ENCODE results near the gene FAM53B. TPM values are rescaled to one million over a fixed set of nuclear protein-coding genes. Genes with fewer than 3 reads are reported as not detected.

FAM53B gene
- polyA plus RNA-seq, 1 experiment: 3.9 TPM

DNA sequence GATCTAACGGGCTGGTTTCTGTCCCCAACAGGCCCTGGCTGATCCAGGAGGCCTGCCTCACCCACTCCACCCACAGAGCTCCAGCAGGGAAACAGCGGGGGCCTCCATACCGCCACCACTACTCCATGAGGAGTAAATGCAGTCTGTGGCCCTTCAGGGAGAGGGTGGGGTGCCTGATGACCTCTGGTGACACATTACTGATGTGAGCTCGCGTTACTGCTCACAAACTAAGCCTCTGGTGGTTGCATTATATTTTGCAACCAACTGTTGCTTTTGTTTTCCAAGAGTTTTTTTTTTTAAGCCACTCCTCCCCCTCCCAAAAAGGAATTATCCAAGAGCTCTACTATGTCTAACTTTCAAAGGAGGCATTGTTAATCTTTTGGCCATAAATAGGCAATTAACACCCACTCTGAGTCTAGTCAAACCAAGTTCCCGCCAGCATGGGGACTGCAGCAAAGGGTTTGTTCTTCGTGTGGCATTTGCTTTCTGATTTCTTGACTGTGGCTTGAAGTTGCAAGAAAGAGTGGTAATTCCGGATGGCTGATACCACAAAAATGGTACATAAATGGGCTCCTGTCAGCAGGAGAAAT, 72.6 kb downstream of the FAM53B start:
- Histone ChIP-seq H3K27me3 (ENCODE audit: control insufficient read depth, insufficient read depth, low read length) (no peaks in the 10 kb centered on the region), H3K36me3 (ENCODE audit: control insufficient read depth, insufficient read depth, low read length) (peaks cover 1% of the 10 kb centered on the region), H3K4me3 (ENCODE audit: low read depth, low read length) (no peak overlapping the region)
- ChIA-PET CTCF (interaction anchor here (1.0 to 1.2 kb wide), 4 partner anchors 16 to 131 kb away, joined by 3 to 5 read pairs (median 4); no protein-coding TSS in a partner anchor), POLR2A (no interaction called here)
- DNase-seq (ENCODE audit: low read depth): no peak
- TF ChIP-seq CTCF (IDR thresholded peaks at IDR 0.05; ENCODE audit: insufficient read depth, low read depth, low read length): peak; percentile 24; the same call in 1 of the 2 replicates

DNA sequence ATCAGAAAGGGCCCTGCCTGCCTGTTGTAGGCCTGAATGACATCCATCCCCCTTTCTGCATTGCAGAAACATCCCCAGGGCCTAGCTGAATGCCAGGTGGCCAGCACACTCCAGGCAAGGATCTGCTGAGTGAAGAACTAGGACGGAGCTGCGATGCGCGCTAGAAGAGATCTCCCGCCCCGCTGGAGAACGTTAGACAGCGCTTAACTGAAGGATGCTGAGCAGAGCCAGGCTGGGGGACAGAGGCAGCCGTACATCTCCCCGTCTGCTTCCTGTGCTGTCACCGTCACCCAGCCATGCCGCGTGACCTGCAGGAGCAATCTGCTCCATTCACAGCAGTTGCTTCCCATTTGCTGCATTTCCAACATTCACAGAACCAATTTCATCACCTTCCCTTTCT, 73.3 kb downstream of the FAM53B start:
- H3K4me3 ChIP-seq (ENCODE audit: low read depth, low read length): no peak overlapping the region
- POLR2A ChIA-PET: no interaction called here
- DNase-seq (ENCODE audit: low read depth): no peak
- H3K36me3 ChIP-seq (ENCODE audit: control insufficient read depth, insufficient read depth, low read length): peaks cover 1% of the 10 kb centered on the region
- no peaks in the 10 kb centered on the region for H3K27me3 ChIP-seq (ENCODE audit: control insufficient read depth, insufficient read depth, low read length)
- CTCF ChIA-PET: interaction anchor here (0.9 to 1.2 kb wide), 3 partner anchors 9 to 61 kb away, joined by 3 to 4 read pairs (median 3); no protein-coding TSS in a partner anchor
- TF ChIP-seq CTCF (IDR thresholded peaks at IDR 0.05; ENCODE audit: insufficient read depth, low read depth, low read length): no peak

GRCh38 chr10:124669824-124670654, 74.1 kb downstream of the FAM53B start:
- CTCF ChIA-PET: interaction anchor here (0.9 kb wide), 1 partner anchor 10 kb away, joined by 3 read pairs; no protein-coding TSS in a partner anchor
- POLR2A ChIA-PET: no interaction called here
- no peaks in the 10 kb centered on the region for H3K27me3 ChIP-seq (ENCODE audit: control insufficient read depth, insufficient read depth, low read length)
- DNase-seq (ENCODE audit: low read depth): no peak
- TF ChIP-seq CTCF (IDR thresholded peaks at IDR 0.05; ENCODE audit: insufficient read depth, low read depth, low read length): no peak
- H3K4me3 ChIP-seq (ENCODE audit: low read depth, low read length): no peak overlapping the region
- peaks cover 1% of the 10 kb centered on the region for H3K36me3 ChIP-seq (ENCODE audit: control insufficient read depth, insufficient read depth, low read length)

GRCh38 chr10:124669141-124669823, 74.9 kb downstream of the FAM53B start:
- Histone ChIP-seq H3K27me3 (ENCODE audit: control insufficient read depth, insufficient read depth, low read length) (no peaks in the 10 kb centered on the region), H3K36me3 (ENCODE audit: control insufficient read depth, insufficient read depth, low read length) (peaks cover 1% of the 10 kb centered on the region), H3K4me3 (ENCODE audit: low read depth, low read length) (no peak overlapping the region)
- TF ChIP-seq CTCF (IDR thresholded peaks at IDR 0.05; ENCODE audit: insufficient read depth, low read depth, low read length): no peak
- POLR2A ChIA-PET: no interaction called here
- DNase-seq (ENCODE audit: low read depth): no peak
- CTCF ChIA-PET: interaction anchor here (0.6 kb wide), 1 partner anchor 54 kb away, joined by 3 read pairs; no protein-coding TSS in a partner anchor

DNA sequence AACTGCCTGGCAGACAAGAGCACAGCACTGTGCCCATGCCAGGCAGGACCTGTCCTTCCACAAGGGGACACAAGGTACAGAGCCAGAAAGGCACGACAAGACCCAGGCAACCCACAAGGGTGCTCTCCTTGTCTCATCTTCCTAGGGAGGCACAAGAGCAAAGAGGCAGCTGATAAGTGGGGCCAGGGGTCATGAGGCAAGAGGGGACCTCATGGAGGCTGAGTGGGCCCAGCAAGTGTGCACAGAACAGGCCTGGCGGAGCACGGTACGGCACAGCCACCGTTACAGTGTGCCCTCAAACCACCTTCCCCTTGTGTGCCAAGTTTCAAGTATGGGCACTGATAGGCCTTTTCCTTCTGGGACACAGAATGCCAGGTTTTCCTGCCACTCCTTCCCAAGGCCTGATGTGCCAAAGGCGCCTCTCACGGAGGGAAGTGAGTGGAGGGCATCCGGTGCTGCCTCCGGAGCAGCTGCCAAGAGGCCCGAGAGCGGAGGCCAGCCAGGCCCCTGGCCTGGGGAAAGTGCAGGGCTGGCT, 75.6 kb downstream of the FAM53B start:
- Histone ChIP-seq H3K4me3 (ENCODE audit: low read depth, low read length) (no peak overlapping the region), H3K36me3 (ENCODE audit: control insufficient read depth, insufficient read depth, low read length) (peaks cover 1% of the 10 kb centered on the region), H3K27me3 (ENCODE audit: control insufficient read depth, insufficient read depth, low read length) (no peaks in the 10 kb centered on the region)
- ChIA-PET POLR2A (no interaction called here), CTCF (no interaction called here)
- DNase-seq (ENCODE audit: low read depth): no peak
- TF ChIP-seq CTCF (IDR thresholded peaks at IDR 0.05; ENCODE audit: insufficient read depth, low read depth, low read length): no peak

All from BJ (cell line).